SK-N-SH treated with all-trans-retinoic acid at 6 μM for 48 hours (cell line): ENCODE measurements around the gene DEGS2.
A peak's percentile ranks its signal among the peaks of the same experiment; 100 is the strongest.

Experiments
- ATAC-seq: fragments of 200-7000 bp; cut with Tn5 transposase; 3 replicates; pipeline ENCODE4 v1.9.1; 2020; ENCODE audit warnings: mild to moderate bottlenecking, moderate library complexity
- ARNTL ChIP-seq: fragments of 450-650 bp; formaldehyde crosslinking; IDR thresholded peaks from 2 replicates; pipeline ENCODE4 v1.5.0; 2020; ENCODE audit warnings: low read depth, mild to moderate bottlenecking, moderate library complexity, borderline replicate concordance
- BACH2 ChIP-seq: fragments of 250-450 bp; sonication (Bioruptor Pico); IDR thresholded peaks from 2 replicates; pipeline ENCODE4 v1.9.0; 2021; ENCODE audit warnings: mild to moderate bottlenecking, borderline replicate concordance
- CREB5 ChIP-seq: fragments of 250-450 bp; sonication (Bioruptor Pico); IDR thresholded peaks from 2 replicates; pipeline ENCODE4 v1.5.1; 2020; ENCODE audit warnings: low read depth, mild to moderate bottlenecking, moderate library complexity
- CSDC2 ChIP-seq: fragments of 250-450 bp; sonication (Bioruptor Pico); IDR thresholded peaks from 2 replicates; pipeline ENCODE4 v1.5.0; 2020; ENCODE audit warnings: mild to moderate bottlenecking, moderate library complexity
- CSRNP3 ChIP-seq: fragments of 250-450 bp; sonication (Bioruptor Pico); IDR thresholded peaks from 2 replicates; pipeline ENCODE4 v1.5.1; 2021; ENCODE audit warnings: mild to moderate bottlenecking, moderate library complexity
- ESRRG ChIP-seq: fragments of 250-450 bp; sonication (Bioruptor Pico); IDR thresholded peaks from 2 replicates; pipeline ENCODE4 v1.6.1; 2021; ENCODE audit warnings: mild to moderate bottlenecking
- GLIS3 ChIP-seq: fragments of 250-450 bp; sonication (Bioruptor Pico); IDR thresholded peaks from 2 replicates; pipeline ENCODE4 v1.5.0; 2020; ENCODE audit warnings: mild to moderate bottlenecking, moderate library complexity
- ISL1 ChIP-seq: fragments of 250-450 bp; sonication (Bioruptor Pico); IDR thresholded peaks from 2 replicates; pipeline ENCODE4 v2.1.2; 2022; ENCODE audit warnings: mild to moderate bottlenecking, moderate library complexity
- OSR1 ChIP-seq: fragments of 250-450 bp; sonication (Bioruptor Pico); IDR thresholded peaks from 2 replicates; pipeline ENCODE4 v1.8.0; 2022; ENCODE audit warnings: moderate library complexity, mild to moderate bottlenecking, inconsistent platforms
- PATZ1 ChIP-seq: fragments of 250-450 bp; sonication (Bioruptor Pico); IDR thresholded peaks from 2 replicates; pipeline ENCODE4 v1.8.0; 2020; ENCODE audit warnings: mild to moderate bottlenecking, moderate library complexity, borderline replicate concordance
- POU6F1 ChIP-seq: fragments of 250-450 bp; sonication (Bioruptor Pico); IDR thresholded peaks from 2 replicates; pipeline ENCODE4 v1.8.0; 2021; ENCODE audit warnings: low read depth, mild to moderate bottlenecking, moderate library complexity, borderline replicate concordance
- PPARA ChIP-seq: fragments of 250-450 bp; sonication (Bioruptor Pico); IDR thresholded peaks from 2 replicates; pipeline ENCODE4 v1.5.0; 2020; ENCODE audit warnings: mild to moderate bottlenecking, borderline replicate concordance
- SNAI2 ChIP-seq: fragments of 250-450 bp; sonication (Bioruptor Pico); IDR thresholded peaks from 2 replicates; pipeline ENCODE4 v1.5.0; 2020; ENCODE audit warnings: mild to moderate bottlenecking, moderate library complexity
- TCF4 ChIP-seq: fragments of 250-450 bp; sonication (Bioruptor Pico); IDR thresholded peaks from 2 replicates; pipeline ENCODE4 v1.8.0; 2021; ENCODE audit warnings: mild to moderate bottlenecking, moderate library complexity, borderline replicate concordance
- TSHZ2 ChIP-seq: fragments of 250-450 bp; sonication (Bioruptor Pico); IDR thresholded peaks from 2 replicates; pipeline ENCODE4 v1.5.0; 2020; ENCODE audit warnings: mild to moderate bottlenecking, moderate library complexity
- ZC3H10 ChIP-seq: fragments of 250-450 bp; sonication (Bioruptor Pico); IDR thresholded peaks from 2 replicates; pipeline ENCODE4 v1.5.1; 2021; ENCODE audit warnings: mild to moderate bottlenecking, moderate library complexity
- ZFP3 ChIP-seq: fragments of 250-450 bp; sonication (Bioruptor Pico); IDR thresholded peaks from 2 replicates; pipeline ENCODE4 v1.5.0; 2020; ENCODE audit warnings: mild to moderate bottlenecking, moderate library complexity
- ZNF565 ChIP-seq: fragments of 450-650 bp; formaldehyde crosslinking; conservative IDR thresholded peaks from 2 replicates; pipeline ENCODE4 v1.5.0; 2020; ENCODE audit warnings: low read depth, mild to moderate bottlenecking, moderate library complexity
- ZNF70 ChIP-seq: fragments of 450-650 bp; formaldehyde crosslinking; IDR thresholded peaks from 2 replicates; pipeline ENCODE4 v1.5.0; 2020; ENCODE audit warnings: mild to moderate bottlenecking, moderate library complexity
- ZNF8 ChIP-seq: fragments of 450-650 bp; formaldehyde crosslinking; IDR thresholded peaks from 2 replicates; pipeline ENCODE4 v1.5.0; 2020; ENCODE audit warnings: mild to moderate bottlenecking, moderate library complexity

Gene DEGS2

GRCh38 chr14:100132903-100133510 is 26.4 kb downstream of the DEGS2 start:
- peak; percentile 57 for TF ChIP-seq TCF4 (CRISPR knock-in tag)
- no peak for TF ChIP-seq POU6F1
- TF ChIP-seq, all 23 proteins: peak for 1
- ATAC-seq: peak; percentile 91

- TF ChIP-seq SNAI2: no peak
- no peak for TF ChIP-seq ARNTL (CRISPR knock-in tag)
- no peak for TF ChIP-seq CSDC2
- no peak for TF ChIP-seq ZC3H10 (CRISPR knock-in tag)
- TF ChIP-seq PPARA (CRISPR knock-in tag): no peak
- TF ChIP-seq TCF4 (CRISPR knock-in tag): no peak
- TF ChIP-seq ZFP3 (CRISPR knock-in tag): no peak
- ATAC-seq: peak; percentile 15
Measured at GRCh38 chr14:100132161-100132902, 27.1 kb downstream of the DEGS2 start.

GRCh38 chr14:100131181-100131580 is 28.3 kb downstream of the DEGS2 start:
- TF ChIP-seq ZNF565 (CRISPR knock-in tag) (no peak), CSRNP3 (no peak), PATZ1 (CRISPR knock-in tag) (no peak), TCF4 (CRISPR knock-in tag) (no peak), ZNF70 (CRISPR knock-in tag) (no peak), POU6F1 (no peak)
- ATAC-seq: no peak

- no peak for ATAC-seq
- TF ChIP-seq PATZ1 (CRISPR knock-in tag): no peak
- no peak for TF ChIP-seq ZNF8 (CRISPR knock-in tag)
- TF ChIP-seq OSR1 (CRISPR knock-in tag): no peak
- TF ChIP-seq POU6F1: no peak
- TF ChIP-seq CREB5: no peak
- TF ChIP-seq PPARA (CRISPR knock-in tag): no peak
- no peak for TF ChIP-seq ZNF565 (CRISPR knock-in tag)
- TF ChIP-seq TSHZ2 (CRISPR knock-in tag): no peak
- TF ChIP-seq ISL1 (CRISPR knock-in tag): no peak
- no peak for TF ChIP-seq BACH2
- TF ChIP-seq GLIS3: no peak
- no peak for TF ChIP-seq ESRRG (CRISPR knock-in tag)
Measured at GRCh38 chr14:100130521-100130920, 28.9 kb downstream of the DEGS2 start.
